GM21528 (cell line): Measurements from ENCODE around the gene HMX1.

Experiments used
- ATAC-seq: cut with Tn5 transposase; IDR thresholded peaks from one replicate; pipeline ENCODE4 v1.9.1; 2021; ENCODE audit warnings: mild to moderate bottlenecking, moderate library complexity; ENCODE audit not compliant: unreplicated experiment, low FRiP score

Gene HMX1

GRCh38 chr4:8910100-8910821 lies 38.6 kb upstream of the HMX1 start:
- ATAC-seq: no peak

GRCh38 chr4:8909548-8909947 lies 37.9 kb upstream of the HMX1 start:
- ATAC-seq: no peak

- ATAC-seq: no peak
Observed at GRCh38 chr4:8908206-8908893, 36.7 kb upstream of the HMX1 start.

GRCh38 chr4:8907596-8908205 lies 36.1 kb upstream of the HMX1 start:
- ATAC-seq: no peak

- ATAC-seq: no peak
Observed at GRCh38 chr4:8906991-8907595, 35.5 kb upstream of the HMX1 start.

GRCh38 chr4:8906668-8906970 lies 35.0 kb upstream of the HMX1 start:
- no peak for ATAC-seq

- ATAC-seq: no peak
Observed at GRCh38 chr4:8905773-8906667, 34.4 kb upstream of the HMX1 start.

- no peak for ATAC-seq
Observed at GRCh38 chr4:8905226-8905772, 33.7 kb upstream of the HMX1 start.

- no peak for ATAC-seq
Observed at GRCh38 chr4:8904666-8905065, 33.0 kb upstream of the HMX1 start.

GRCh38 chr4:8904041-8904501 lies 32.4 kb upstream of the HMX1 start:
- ATAC-seq: no peak

GRCh38 chr4:8901335-8901734 lies 29.7 kb upstream of the HMX1 start:
- no peak for ATAC-seq

- no peak for ATAC-seq
Observed at GRCh38 chr4:8900588-8900987, 28.9 kb upstream of the HMX1 start.

- ATAC-seq: no peak
Observed at GRCh38 chr4:8898419-8898818, 26.8 kb upstream of the HMX1 start.

- no peak for ATAC-seq
Observed at GRCh38 chr4:8897251-8898167, 25.9 kb upstream of the HMX1 start.

- no peak for ATAC-seq
Observed at GRCh38 chr4:8896506-8896905, 24.9 kb upstream of the HMX1 start.

- ATAC-seq: no peak
Observed at GRCh38 chr4:8896071-8896470, 24.4 kb upstream of the HMX1 start.

GRCh38 chr4:8895295-8895694 lies 23.7 kb upstream of the HMX1 start:
- no peak for ATAC-seq

- no peak for ATAC-seq
Observed at GRCh38 chr4:8894424-8894816, 22.8 kb upstream of the HMX1 start.
